Effector memory CD4-positive, alpha-beta T cell (primary cell): ENCODE data around the gene MPEG1.

Experiments used
- DNase-seq, 3 donors: peaks; one replicate each; pipeline ENCODE4 v3.0.0-alpha.2; 2020
- H3K27ac ChIP-seq: 2 replicates; pipeline ENCODE4 v1.7.0; 2013; ENCODE audit warnings: mild to moderate bottlenecking, low read length, moderate library complexity; ENCODE audit not compliant: insufficient read depth, poor library complexity, severe bottlenecking
- H3K27me3 ChIP-seq: replicated peaks from 2 replicates; pipeline ENCODE4 v1.7.0; 2013; ENCODE audit warnings: mild to moderate bottlenecking, low read length; ENCODE audit not compliant: insufficient read depth, control insufficient read depth, poor library complexity, severe bottlenecking
- H3K36me3 ChIP-seq: 2 replicates; pipeline ENCODE4 v1.7.0; 2013; ENCODE audit warnings: mild to moderate bottlenecking, low read length, moderate library complexity; ENCODE audit not compliant: control insufficient read depth, insufficient read depth
- H3K4me1 ChIP-seq: 2 replicates; pipeline ENCODE4 v1.7.0; 2013; ENCODE audit warnings: low read length, mild to moderate bottlenecking; ENCODE audit not compliant: control insufficient read depth, insufficient read depth, poor library complexity, severe bottlenecking
- H3K4me3 ChIP-seq: 2 replicates; pipeline ENCODE4 v1.7.0; 2013; ENCODE audit warnings: low read length, low read depth, mild to moderate bottlenecking; ENCODE audit not compliant: insufficient read depth, poor library complexity, severe bottlenecking
- H3K9me3 ChIP-seq: 2 replicates; pipeline ENCODE4 v1.7.0; 2013; ENCODE audit warnings: mild to moderate bottlenecking, low read length, moderate library complexity; ENCODE audit not compliant: control insufficient read depth

The MPEG1 gene

DNA sequence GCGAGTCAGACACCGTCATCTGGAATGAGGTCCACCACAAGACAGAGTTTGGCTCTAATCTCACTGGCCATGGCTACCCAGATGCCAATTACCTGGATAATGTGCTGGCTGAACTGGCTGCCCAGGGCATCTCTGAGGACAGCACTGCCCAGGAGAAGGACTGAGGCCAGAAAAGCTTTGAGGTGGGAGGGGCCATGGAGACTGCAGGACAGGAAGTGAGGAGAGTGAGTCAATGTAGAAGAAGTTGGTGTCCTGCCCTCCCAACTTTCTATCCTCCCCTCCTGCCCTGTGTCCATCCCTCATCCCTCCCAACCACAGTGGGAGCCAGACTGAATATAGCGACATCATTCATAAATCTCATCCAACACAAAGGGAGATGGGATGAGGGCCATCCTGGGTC is 8.0 kb downstream of the MPEG1 start:
- Histone ChIP-seq H3K36me3 (no peaks in the 10 kb centered on the region), H3K27ac (no peak overlapping the region), H3K4me3 (no peak overlapping the region), H3K27me3 (no peaks in the 10 kb centered on the region), H3K9me3 (no peaks in the 10 kb centered on the region), H3K4me1 (peaks cover 14% of the 10 kb centered on the region)
- no peak for DNase-seq

DNA sequence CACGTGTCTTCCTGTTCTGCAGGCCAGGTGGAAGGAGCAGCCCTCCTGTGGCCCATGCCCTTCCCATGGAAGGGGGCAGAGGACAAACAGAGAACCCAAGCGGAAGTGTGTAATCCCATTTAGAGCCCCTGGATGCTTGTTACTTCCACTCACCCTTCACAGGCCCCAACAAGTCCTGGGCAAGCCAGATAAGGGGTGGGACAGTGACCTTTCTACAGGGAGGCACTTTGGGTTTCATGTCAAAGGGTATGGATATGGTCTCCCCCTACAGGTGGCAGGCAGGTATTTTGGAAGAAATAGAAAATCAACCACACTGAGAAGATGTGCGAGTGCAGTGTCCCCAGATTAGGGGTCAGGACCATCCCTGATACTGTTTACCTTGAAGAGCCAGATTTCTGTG is 11.4 kb downstream of the MPEG1 start:
- Histone ChIP-seq H3K9me3 (no peaks in the 10 kb centered on the region), H3K4me1 (peaks cover under 1% of the 10 kb centered on the region), H3K36me3 (no peaks in the 10 kb centered on the region), H3K27ac (no peak overlapping the region), H3K27me3 (no peaks in the 10 kb centered on the region), H3K4me3 (no peak overlapping the region)
- DNase-seq = no peak

DNA sequence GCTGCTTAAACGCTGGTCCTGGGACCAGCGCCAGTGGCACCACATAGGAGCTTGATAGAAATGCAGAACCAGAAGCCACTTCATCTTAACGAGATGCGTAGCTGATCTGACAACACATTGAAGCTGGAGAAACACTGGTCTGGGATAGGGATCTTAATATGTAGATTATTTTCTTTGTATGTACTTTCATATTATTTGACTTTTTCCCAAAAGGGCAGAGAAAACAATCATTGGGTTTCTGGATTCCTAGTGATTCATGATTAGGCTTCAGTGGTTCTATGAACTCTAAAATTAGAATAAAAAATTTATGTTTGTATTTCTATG is 12.3 kb downstream of the MPEG1 start:
- DNase-seq = no peak
- H3K9me3 ChIP-seq = no peaks in the 10 kb centered on the region
- H3K27ac ChIP-seq = no peak overlapping the region
- no peaks in the 10 kb centered on the region for H3K36me3 ChIP-seq
- H3K4me3 ChIP-seq = no peak overlapping the region
- H3K27me3 ChIP-seq = no peaks in the 10 kb centered on the region
- peaks cover 3% of the 10 kb centered on the region for H3K4me1 ChIP-seq

DNA sequence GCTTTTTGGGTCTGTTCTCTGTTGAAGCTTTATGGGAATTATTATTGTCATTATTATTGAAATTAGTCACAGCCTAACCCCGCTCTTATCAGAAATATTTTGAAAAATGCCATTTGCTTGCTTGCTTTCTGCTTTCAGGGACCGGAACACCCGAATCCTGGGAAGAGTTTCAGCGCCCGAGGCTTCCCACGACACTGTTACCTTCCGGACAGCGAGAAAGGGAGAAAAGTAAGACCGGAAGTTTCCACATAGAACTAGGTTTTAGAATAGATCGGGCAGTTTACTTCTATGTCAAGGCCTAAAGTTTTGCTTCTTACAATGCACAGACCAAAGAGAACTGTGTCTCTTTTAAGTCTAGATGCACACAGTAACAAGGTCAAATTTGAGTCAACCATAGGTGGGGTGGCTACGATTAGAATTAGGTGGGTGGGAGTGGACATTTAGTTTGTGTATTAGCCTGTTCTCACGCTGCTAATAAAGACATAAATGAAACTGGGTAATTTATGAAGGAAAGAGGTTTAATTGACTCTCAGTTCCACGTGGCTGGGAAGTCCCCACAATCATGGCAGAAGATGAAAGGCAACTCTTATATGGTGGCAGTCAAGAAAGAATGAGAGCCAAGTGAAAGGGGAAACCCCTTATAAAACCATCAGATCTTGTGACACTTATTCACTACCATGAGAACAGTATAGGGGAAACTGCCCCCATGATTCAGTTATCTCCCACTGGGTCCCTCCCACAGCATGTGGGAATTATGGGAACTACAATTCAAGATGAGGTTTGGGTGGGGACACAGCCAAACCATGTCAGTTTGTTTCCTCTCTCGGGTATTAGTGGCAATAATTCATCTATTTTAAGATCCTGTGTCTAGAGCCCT is 12.9 kb downstream of the MPEG1 start:
- H3K36me3 ChIP-seq = no peaks in the 10 kb centered on the region
- peaks cover 3% of the 10 kb centered on the region for H3K4me1 ChIP-seq
- H3K27ac ChIP-seq = no peak overlapping the region
- H3K9me3 ChIP-seq = no peaks in the 10 kb centered on the region
- no peak for DNase-seq
- no peaks in the 10 kb centered on the region for H3K27me3 ChIP-seq
- no peak overlapping the region for H3K4me3 ChIP-seq

DNA sequence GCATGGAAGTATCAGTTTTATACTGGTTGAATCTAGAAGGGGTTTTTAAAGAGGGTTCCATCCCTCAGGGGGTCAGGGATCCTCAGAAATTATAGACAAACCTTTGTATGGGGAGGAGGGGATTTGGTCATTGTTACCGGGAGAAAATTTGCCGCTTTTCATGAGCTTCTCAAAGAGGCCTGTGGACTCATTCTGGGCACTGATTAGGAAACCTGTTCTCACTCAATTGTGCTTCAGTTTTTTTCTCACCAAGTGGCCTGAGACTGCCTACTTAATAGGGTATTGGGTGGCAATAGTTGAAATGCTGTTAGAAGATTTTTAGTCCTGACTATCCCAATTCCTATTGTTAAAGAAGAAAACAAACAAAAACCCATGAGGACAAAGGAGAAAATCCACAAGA is 14.0 kb downstream of the MPEG1 start:
- H3K4me1 ChIP-seq = peaks cover 3% of the 10 kb centered on the region
- H3K9me3 ChIP-seq = no peaks in the 10 kb centered on the region
- H3K27me3 ChIP-seq = no peaks in the 10 kb centered on the region
- no peaks in the 10 kb centered on the region for H3K36me3 ChIP-seq
- no peak overlapping the region for H3K4me3 ChIP-seq
- no peak overlapping the region for H3K27ac ChIP-seq
- DNase-seq = no peak

DNA sequence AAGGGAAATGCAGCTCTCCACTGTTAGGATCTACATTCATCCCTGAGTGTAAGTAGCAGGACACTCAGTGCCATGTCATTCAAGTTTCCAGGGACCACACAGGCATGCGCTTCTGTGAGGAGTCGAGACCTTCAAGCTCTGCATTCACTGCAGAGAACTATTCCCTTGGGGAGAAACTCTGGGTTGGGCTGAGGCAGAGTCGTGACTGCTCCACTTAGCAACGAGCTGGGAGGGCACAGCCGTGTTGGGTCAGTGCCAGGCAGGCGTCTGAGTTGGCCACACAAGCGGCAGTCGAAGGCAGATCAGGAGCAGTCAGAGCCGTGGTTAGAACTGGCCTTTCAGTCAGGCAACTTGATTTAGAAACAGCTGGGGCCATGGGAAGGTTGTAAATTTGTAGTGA is 14.7 kb downstream of the MPEG1 start:
- Histone ChIP-seq H3K4me1 (peaks cover 3% of the 10 kb centered on the region), H3K27ac (no peak overlapping the region), H3K9me3 (no peaks in the 10 kb centered on the region), H3K4me3 (no peak overlapping the region), H3K36me3 (no peaks in the 10 kb centered on the region), H3K27me3 (no peaks in the 10 kb centered on the region)
- DNase-seq = no peak

DNA sequence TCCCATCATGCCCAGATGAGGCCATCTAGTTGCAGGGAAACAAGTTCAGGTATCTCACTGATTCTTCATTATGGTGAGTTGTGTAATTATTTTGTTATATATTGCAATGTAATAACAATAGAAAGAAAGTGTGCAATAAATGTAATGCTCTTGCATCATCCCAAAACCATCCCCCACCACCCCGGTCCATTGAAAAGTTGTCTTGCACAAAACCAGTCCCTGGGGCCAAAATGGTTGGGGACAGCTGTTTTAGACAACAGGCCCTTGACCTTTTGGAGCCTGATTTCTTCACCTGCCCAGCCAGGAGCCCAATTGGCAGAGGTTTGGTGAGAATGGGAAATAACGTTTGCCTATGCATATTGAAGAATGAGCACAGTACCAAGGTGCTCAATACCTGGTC is 15.9 kb downstream of the MPEG1 start:
- H3K36me3 ChIP-seq = no peaks in the 10 kb centered on the region
- H3K4me3 ChIP-seq = no peak overlapping the region
- no peaks in the 10 kb centered on the region for H3K9me3 ChIP-seq
- H3K27me3 ChIP-seq = no peaks in the 10 kb centered on the region
- peaks cover 3% of the 10 kb centered on the region for H3K4me1 ChIP-seq
- H3K27ac ChIP-seq = no peak overlapping the region
- DNase-seq = no peak

DNA sequence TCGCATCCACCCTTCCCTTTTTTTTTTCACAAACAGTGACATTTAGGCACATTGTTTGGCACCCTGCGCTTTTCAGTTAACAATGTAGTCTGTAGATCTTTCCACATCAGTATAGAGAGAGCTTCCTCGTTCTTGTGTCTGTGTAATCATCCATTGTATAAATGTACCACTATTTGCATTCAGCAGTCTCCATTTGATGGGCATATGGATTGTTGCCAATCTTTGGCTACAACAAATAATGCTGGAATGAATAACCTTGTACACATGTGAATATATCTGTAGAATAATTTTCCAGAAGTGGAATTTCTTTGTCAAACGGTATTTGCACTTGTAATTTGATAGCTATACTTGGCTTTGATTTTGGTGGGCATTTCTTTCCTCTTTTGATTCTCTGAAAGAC is 17.1 kb downstream of the MPEG1 start:
- H3K36me3 ChIP-seq = no peaks in the 10 kb centered on the region
- no peaks in the 10 kb centered on the region for H3K9me3 ChIP-seq
- DNase-seq = no peak
- peaks cover 3% of the 10 kb centered on the region for H3K4me1 ChIP-seq
- H3K27me3 ChIP-seq = no peaks in the 10 kb centered on the region
- no peak overlapping the region for H3K4me3 ChIP-seq
- no peak overlapping the region for H3K27ac ChIP-seq

DNA sequence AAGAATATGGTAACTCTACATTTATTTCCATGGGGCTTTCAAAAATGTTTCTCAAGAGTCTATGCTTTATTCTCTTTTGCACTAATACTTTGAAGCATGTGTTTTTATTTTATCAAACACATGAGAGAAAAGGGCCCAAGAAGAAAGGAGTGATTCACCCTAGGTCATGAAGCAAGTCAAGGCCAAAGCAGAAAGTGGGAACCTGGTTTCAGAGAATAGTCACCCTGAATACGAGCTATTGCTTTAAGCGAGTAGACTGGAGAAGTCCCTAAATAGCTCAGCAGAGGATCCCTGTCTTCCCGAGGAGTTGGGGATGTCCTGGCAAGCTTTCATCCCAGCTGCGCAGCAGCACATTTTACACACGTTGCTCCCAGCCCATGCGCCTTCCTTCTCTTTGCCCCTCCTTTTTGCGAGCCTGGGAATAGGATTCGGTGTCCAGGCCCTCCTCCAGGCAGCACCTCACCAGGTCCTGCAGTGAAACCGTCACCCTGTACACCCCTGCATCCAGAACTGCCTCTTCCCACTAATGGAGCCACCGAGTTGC is 19.1 kb downstream of the MPEG1 start:
- Histone ChIP-seq H3K9me3 (no peaks in the 10 kb centered on the region), H3K4me1 (peaks cover 3% of the 10 kb centered on the region), H3K36me3 (no peaks in the 10 kb centered on the region), H3K4me3 (no peak overlapping the region), H3K27me3 (no peaks in the 10 kb centered on the region), H3K27ac (no peak overlapping the region)
- no peak for DNase-seq

DNA sequence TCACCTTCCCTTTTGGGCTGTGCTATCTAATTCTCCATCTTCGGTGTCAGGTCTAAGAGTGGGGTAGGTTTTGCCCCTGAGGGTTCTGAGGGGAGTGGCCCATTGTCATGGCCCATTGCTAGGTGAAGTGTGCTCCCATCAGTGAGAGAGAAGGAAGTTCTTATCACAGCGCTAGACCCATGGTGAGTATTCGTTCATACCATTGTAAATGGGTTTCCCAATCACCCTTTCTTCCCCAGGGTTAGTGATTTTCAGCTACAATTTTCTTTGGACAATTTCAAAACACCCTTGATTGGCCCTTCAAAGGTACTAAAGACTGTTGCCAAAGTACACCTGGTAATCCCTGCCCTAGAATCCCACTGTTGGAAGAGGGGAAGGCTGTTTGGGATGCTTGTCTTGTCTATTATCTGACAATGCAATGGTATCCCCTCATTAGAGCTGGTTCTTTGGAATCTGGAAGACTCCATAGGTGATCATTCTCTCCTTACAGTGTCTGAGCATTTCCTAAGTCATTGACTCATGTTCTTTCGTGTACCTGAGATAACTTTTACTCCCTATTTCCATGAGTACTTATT is 20.2 kb downstream of the MPEG1 start:
- no peak for DNase-seq
- no peaks in the 10 kb centered on the region for H3K36me3 ChIP-seq
- no peak overlapping the region for H3K4me3 ChIP-seq

More for the DNA sequence above, 20.2 kb downstream of the MPEG1 start:
- Histone ChIP-seq H3K27ac (no peak overlapping the region), H3K27me3 (no peaks in the 10 kb centered on the region), H3K4me1 (peaks cover 3% of the 10 kb centered on the region), H3K9me3 (no peaks in the 10 kb centered on the region)
